GM21515 (cell line): ENCODE results near the gene BICRAL.
"Not testable (repeated sequence)": the region's sequence is repeated elsewhere in the genome, so short reads cannot be mapped to it uniquely, and the experiment has no call there.

Experiments
- ATAC-seq: cut with Tn5 transposase; IDR thresholded peaks from one replicate; pipeline ENCODE4 v1.9.1; 2021; ENCODE audit not compliant: unreplicated experiment

Gene BICRAL

DNA sequence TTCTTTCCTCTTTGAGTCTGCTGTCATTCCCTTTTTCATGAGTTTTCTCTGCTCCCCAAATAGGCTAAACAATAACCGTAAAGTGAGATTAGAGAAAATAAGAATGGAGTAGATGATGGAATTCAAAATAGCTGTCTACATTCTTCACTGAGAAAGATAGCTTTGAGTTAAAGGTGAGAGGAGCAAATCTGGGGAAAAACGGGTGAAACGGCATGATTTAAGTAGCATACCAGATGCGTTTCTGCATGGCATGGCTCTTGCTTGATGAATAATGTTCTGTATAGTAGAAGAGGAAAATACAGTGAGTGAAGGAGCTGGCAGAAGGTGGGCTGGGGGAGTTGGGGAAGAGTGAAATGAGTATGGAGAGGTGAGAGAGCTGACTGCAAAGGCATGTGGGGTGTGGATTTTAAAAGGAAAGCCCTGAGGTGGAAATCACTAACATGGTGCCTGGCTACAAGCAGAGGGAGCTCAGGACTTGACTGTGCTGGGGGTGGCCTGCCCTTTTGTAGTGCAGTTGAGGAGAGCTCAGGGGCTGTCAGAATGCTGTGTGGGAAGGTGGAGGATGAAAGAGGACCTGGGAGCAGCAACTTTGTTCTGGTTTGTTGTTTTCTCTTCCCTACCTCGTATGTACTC, 8.8 kb downstream of the BICRAL start:
- no peak for ATAC-seq

DNA sequence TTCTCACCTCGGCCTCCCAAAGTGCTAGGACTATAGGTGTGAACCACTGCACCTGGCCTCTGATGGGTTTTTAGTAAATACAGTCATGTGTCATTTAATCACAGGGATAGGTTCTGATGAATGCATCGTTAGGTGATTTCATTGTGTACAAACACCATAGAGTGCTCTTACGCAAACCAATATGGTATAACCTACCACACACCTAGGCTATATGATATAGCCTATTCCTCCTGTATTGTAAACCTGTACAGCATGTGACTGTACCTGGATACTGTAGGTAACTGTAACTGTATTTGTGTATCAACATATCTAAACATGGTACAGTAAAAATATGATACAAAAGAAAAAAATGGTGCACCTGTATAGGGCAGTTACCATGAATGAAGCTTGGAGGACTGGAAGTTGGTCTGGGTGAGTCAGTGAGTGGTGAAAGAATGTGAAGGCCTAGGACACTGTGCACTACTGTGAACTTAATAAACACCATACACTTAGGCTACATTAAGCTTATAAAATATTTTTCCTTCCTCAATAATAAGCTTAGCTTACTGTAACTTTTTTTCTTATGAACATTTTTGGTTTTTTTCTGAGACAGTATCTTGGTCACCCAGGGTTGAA, 10.0 kb downstream of the BICRAL start:
- no peak for ATAC-seq

DNA sequence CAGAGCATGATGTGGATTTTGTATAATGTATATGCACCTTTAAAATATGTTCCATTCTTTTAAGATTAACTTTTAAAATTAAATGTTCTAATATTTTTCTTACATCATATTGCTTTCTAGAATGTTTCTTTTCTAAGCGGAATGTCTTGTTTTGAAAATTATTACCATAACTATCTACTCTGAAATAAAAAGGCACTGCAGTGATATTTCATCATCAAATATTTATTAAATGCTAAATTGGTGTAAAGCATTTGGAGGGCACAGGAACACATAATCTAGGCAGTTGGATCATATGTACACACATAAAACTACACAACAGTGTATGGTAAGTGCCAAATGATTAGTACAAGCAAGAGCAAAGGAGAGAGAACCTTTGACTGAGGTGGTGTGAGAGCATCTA, 13.8 kb downstream of the BICRAL start:
- ATAC-seq: no peak

DNA sequence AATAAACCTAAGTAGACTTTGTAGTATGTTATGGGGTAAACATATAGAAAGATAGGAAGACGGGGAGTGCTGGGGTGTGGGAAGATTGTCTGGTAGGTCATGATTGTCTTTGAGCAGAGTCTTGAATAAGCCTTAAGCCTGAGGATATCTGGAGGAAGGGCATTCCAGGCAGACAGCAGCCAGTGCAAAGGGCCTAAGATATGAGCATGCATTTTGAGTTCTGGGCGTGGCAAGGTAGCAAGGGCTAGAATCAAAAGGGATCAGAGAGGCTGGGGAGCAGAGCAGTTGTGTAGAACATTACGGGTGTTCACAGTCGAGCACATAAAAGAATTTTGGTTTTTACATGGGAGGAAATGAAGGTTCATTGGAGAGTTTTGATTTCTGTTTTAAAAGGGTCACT, 14.3 kb downstream of the BICRAL start:
- no peak for ATAC-seq

DNA sequence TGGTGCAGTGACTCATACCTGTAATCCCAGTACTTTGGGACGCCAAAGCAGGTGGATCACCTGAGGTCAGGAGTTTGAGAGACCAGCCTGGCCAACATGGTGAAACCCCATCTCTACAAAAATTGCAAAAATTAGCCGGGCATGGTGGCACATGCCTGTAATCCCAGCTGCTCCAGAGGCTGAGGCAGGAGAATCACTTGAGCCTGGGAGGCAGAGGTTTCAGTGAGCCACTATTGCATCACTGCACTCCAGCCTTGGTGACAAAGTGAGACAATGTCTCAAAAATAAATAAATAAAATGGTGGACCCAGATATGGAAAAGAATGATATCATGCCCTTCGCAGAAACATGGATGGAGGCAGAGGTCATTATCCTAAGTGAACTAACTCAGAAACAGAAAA, 15.8 kb downstream of the BICRAL start:
- ATAC-seq: not testable (repeated sequence)

DNA sequence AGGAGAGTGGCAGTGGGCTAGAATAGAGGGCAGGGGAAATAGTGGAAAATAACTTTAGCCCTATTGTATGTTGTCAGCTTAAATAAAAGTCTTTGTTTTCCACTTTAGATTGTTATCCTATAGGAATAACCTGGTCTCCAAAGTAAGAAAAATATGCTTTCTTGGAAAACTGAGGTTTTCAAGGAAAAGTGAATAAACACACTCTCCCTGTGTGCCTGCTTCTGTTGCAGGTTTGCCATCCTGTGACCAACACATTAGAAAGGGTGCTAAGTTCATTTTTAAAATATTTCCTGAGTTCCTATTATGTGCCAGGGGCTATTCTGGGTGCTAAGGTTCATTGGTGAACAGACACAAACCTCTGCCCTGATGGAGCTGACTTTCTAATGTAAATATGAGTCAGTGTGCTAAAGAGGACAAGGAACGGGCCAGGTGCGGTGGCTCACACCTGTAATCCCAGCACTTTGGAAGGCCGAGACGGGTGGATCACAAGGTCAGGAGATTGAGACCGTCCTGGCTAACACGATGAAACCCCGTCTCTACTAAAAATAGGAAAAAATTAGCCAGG, 23.5 kb downstream of the BICRAL start:
- ATAC-seq: no peak

DNA sequence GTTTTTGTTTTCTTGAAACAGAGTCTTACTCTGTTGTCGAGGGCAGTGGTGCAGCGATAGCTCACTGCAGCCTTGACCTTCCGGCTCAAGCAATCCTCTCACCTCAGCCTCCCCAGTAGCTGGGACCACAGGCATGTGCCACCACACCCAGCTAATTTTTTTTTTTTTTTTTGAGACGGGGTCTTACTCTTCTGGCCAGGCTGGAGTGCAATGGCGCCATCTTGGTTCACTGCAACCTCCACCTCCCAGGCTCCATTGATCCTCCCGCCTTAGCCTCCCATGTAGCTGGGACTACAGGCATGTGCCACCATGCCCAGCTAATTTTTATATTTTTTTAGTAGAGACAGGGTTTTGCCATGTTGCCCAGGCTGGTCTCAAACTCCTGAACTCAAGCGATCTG, 24.5 kb downstream of the BICRAL start:
- not testable (repeated sequence) for ATAC-seq

DNA sequence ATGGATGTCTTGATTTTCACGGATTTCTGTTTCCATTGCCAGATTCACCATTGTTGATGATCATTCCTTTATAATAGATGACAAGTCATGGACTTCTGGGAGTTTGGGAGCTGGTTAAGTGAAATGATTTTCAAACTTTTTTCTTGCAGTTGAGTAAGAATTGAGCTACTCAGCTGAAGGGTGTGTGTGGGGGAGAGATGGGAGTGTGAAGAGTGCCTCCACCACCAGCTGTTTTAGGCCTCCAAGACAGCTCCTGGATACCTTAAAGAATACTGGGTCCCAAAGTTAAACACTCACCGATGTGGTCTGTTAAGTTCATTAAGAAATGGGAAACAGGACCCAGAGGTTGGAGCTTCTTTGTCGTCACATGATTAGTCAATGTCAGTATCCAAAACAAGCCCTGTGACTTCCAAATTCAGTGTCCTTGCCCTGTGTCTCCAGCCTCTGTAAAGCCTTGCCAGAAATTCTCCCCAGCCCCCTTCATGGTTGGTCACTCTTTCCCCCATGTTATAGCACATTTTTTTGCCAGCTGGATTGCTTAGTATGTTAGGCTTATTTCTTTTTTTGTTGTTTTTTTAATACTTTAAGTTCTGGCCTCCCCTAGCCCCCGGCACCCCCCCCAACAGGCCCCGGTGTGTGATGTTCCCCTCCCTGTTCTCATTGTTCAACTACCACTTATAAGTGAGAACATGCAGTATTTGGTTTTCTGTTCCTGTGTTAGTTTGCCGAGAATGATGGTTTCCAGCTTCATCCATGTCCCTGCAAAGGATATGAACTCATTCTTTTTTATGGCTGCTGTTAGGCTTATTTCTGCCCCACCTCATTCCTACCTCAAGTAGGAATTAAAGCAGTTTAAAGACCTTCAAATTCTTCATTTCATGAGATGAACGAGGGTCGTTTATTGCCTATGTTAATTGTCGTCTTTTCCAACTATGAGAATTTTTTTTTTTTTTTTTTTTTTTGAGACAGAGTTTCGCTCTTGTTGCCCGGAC, 26.9 kb downstream of the BICRAL start:
- no peak for ATAC-seq

DNA sequence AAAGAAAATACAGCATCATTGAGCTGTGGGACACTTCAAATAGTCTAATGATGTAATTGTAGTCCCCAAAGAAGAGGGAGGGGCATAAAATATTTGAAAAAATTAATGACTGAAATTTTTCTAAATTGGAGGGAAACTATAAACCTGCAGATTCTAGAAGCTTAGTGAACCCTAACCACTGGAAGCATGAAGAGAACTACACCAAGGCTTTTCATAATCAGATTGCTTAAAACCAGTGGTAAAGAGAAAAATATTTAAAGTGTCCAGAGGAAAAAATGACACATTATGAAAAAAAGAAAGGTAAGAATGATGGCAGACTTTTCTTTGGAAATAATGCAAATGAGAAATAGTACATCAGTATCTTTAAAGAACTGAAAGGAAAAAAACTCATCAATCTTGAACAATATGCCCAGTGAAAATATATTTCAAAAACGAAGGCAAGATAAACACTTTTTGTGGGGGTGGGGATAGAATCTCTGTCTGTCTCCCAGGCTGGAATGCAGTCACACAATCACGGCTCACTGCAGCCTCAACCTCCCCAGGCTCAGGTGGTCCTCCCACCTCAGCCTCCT, 31.3 kb downstream of the BICRAL start:
- no peak for ATAC-seq

DNA sequence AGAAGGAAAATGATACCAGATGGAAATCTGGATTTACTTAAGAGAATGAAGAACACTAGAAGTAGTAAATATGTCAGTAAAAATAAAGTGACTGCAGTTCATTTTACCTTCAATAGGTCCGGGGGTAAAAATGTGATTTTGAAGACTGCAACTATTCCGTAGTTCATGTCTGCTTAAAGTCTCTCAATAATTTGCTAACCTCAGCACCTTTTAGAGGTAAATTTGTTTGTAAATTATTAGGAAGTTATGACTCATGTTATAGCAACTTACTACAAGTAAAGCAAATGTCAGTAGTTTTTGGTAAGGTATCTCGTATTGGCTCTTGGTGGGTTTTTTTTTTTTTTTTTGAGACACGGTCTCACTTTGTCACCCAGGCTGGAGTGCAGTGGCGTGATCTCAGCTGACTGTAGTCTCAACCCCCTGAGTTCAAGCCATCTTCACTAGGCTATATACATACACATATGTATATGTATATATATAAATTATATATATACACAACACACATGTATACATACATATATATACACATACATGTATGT, 32.1 kb downstream of the BICRAL start:
- no peak for ATAC-seq

DNA sequence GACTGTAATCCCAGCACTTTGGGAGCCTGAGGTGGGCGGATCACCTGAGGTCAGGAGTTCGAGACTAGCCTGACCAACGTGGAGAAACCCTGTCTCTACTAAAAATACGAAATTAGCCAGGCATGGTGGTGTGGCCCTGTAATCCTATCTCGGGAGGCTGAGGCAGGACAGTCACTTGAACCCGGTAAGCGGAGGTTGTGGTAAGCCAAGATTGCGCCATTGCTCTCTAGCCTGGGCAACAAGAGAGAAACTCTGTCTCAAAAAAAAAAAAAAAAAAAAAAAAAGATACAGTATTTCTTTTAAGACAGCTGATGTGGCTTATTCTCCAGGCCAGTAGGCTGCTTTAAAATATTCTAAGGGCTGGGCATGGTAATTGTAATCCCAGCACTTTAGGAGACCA, 33.9 kb downstream of the BICRAL start:
- not testable (repeated sequence) for ATAC-seq

DNA sequence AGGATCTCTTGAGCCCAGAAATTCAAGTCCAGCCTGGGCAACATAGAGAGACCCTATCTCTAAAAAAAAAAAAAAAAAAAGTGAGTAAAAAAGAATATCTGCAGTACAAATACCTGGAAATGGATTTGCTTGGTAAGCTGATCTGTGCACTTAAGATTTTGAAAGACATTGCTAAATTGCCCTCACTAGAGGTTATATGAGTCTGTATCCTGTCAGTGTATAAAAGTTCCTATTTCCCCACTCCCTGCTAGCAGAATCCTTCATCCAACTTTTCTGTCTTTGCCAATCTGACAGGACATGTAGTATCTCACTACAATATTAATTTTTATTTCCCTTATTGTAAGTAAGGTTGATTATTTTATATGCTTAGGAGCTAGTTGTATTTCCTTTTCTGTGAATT, 36.1 kb downstream of the BICRAL start:
- no peak for ATAC-seq

DNA sequence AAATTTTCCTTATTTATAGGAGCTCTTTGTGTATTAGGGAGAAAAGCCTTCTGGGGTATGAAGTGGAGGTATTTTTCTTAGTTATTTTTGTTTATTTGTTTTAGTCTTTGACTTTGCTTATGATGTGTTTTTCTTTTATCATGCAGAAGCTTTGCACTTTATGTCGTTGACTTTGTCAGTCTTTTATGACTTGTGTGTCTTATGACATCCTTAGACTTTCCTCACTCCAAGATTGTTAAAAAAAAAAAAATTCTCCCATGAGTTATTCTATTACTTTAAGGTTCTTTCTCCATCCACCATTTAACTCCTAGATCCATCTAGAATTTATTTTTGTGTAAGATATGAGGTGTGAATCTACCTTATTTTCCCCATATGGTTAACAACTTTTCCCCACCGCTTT, 36.6 kb downstream of the BICRAL start:
- ATAC-seq: no peak

DNA sequence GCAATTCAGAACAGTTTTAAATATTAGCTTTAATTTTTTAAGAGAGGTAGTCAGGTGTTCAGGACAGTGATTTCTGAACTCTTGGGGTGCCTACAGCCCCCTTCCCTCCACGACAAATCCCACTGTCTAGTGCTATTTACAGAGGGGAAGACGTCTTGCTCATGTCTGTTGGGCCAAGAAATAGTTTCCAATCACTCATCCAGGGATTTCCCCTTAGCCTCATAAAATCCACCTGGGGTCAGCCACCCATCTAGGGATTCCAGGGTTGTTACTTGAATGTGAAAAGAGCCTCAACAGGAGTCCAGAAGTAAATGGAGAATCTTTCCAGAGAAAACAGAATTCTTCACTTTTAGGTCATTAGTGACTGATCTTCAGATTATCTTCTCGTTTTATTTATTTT, 37.0 kb downstream of the BICRAL start:
- ATAC-seq: no peak

DNA sequence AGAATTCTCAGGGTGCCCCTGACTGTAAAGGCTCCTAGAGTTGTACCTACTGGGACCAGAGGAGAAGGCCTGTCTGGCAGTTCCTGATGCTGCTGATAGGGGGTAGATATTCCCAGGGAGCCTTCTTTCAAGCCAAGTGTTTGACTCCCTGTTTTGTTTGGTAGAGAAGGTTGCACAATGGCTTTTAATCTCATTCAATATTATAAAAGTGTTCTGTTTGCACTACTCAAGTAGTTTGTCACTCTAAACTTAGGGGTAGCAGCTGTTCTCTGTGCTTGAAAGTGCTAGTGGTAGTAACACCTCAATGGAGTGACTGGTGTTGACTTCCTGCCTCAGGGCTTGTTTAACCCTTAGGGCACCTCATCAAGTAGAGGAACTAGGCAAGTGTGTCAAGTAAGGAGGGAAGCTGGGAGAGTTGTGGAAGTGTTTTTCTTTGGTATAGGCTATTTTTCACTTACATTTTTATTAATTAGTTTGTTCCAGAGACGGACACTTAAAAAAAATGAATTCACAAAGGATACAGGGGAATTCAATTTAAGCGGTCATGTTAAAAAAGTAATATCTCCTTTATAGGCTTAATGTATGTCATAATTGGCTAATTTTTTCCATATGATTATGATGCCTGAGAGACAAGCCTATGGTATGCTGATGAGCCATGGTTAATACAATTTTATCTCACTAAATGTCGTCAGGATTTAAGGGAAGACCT, 38.1 kb downstream of the BICRAL start:
- ATAC-seq: no peak

DNA sequence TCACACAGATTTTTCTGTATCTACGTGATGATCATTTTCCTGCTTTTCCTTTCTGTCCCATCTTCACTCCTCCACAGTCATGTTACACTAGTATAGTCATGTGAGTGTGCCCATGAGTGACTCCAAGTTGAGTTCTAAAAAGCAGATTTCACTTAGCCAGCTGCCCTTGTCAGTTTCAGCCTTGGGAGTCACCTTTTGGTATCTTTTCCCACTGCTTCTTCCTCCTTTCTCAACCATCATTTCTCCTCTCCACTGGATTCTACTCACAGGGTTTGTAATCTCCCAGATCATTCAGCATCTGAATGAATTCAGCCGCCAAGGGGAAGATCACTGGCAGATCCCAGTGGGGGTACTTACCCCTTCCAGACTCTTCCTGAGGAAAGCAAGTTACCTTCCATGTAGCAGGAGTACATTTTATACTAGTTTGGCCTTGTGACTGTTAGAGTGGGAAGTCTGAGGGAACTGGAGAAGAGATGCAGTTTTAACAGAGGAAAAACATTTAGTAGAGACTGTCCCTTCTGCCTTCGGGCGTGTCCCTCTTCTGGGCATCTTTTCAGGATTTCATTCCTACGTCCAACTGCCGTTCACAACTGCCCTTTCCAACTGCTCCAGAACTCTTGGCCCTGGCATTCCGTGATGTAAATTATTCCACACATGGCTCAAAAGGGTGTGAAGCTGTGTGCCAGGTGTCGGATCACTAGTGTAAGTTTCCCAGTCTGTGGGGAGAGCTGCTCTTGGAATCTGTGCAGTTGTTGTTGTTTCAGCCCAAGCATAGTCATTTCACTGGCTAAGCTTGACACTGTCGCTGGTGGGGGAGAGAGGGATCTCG, 38.9 kb downstream of the BICRAL start:
- ATAC-seq: no peak

DNA sequence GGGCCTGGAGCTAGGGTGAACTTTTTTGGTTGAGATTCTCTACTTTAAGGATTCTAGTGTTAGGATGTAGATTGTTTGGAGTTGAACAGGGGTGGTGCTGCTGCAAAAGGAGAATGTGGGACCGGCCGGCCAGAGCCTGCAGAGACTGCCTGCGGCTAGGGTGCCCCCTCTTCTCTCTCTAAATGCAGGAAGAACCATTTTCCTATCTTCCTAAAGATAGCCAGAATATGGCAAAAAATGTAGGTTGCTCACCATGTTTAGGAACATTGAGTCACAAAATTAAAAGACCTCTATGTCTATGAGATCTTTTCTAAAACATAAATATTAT, 39.5 kb downstream of the BICRAL start:
- ATAC-seq: no peak

DNA sequence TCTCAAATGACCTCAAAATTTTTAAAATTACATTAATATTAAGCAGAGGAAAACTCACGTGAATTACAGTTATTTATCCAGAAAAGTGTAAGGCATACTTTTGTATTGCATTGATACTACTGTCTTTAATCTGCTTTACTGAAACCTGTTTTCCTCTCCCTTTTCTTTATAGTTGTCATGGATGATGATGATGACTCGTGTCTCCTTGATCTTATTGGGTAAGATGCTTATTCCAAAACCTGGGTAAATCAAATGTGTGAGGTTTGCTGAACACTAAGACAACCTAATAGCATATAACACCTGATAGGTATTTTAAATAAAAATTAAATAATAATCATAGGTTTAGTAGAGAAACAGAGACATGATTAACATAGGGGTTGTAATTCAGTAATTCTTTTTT, 40.0 kb downstream of the BICRAL start:
- ATAC-seq: no peak

DNA sequence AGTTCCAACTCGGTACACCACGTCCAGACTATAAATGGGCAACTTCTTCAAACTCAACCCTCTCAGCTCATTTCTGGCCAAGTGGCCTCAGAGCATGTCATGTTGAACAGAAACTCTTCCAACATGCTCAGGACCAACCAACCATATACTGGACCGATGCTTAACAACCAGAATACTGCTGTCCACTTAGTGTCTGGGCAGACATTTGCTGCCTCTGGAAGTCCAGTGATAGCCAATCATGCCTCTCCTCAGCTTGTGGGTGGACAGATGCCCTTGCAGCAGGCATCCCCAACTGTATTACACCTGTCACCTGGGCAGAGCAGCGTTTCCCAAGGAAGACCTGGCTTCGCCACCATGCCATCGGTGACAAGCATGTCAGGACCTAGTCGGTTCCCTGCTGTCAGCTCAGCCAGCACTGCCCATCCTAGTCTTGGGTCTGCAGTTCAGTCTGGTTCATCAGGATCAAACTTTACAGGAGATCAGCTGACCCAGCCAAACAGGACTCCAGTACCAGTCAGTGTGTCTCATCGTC, 47.8 kb downstream of the BICRAL start:
- no peak for ATAC-seq
